Measurements from ENCODE around the gene CIB4. TPM values are rescaled to one million over a fixed set of nuclear protein-coding genes. Genes with fewer than 3 reads are reported as not detected.

Gene CIB4
- total and polyA plus RNA-seq, 2 of the 13 experiments (the other 11 are each of a cell fraction or from before 2014, with no cell fraction given), result not detected

GRCh38 chr2:26617588-26618083 lies 23.5 kb downstream of the CIB4 start:
- FAIRE-seq, result no peak

More at GRCh38 chr2:26617588-26618083, 23.5 kb downstream of the CIB4 start:
- ATAC-seq, result no peak
- intact Hi-C loops (cut with micrococcal nuclease; ENCODE audit: unreplicated experiment), result no loop called here
- TF ChIP-seq ZSCAN30 (CRISPR knock-in tag; IDR thresholded peaks at IDR 0.05) (no peak), KAT7 (CRISPR knock-in tag; IDR thresholded peaks at IDR 0.05; ENCODE audit: borderline replicate concordance) (no peak), ZNF772 (CRISPR knock-in tag; IDR thresholded peaks at IDR 0.05) (no peak), GATA4 (IDR thresholded peaks at IDR 0.05; ENCODE audit: borderline replicate concordance, low read depth) (no peak), SALL2 (CRISPR knock-in tag; IDR thresholded peaks at IDR 0.05) (no peak), ZNF720 (CRISPR knock-in tag; IDR thresholded peaks at IDR 0.05) (no peak), HNRNPL (IDR thresholded peaks at IDR 0.05; ENCODE audit: low read depth, low read length) (no peak), POLR2AphosphoS2 (IDR thresholded peaks at IDR 0.05; ENCODE audit: low read depth, low read length) (no peak), ZNF124 (CRISPR knock-in tag; IDR thresholded peaks at IDR 0.05) (no peak), E2F5 (CRISPR knock-in tag; conservative IDR thresholded peaks at IDR 0.05) (no peak), MIER2 (CRISPR knock-in tag; IDR thresholded peaks at IDR 0.05) (no peak)
- TF ChIP-seq, protein P1, sequence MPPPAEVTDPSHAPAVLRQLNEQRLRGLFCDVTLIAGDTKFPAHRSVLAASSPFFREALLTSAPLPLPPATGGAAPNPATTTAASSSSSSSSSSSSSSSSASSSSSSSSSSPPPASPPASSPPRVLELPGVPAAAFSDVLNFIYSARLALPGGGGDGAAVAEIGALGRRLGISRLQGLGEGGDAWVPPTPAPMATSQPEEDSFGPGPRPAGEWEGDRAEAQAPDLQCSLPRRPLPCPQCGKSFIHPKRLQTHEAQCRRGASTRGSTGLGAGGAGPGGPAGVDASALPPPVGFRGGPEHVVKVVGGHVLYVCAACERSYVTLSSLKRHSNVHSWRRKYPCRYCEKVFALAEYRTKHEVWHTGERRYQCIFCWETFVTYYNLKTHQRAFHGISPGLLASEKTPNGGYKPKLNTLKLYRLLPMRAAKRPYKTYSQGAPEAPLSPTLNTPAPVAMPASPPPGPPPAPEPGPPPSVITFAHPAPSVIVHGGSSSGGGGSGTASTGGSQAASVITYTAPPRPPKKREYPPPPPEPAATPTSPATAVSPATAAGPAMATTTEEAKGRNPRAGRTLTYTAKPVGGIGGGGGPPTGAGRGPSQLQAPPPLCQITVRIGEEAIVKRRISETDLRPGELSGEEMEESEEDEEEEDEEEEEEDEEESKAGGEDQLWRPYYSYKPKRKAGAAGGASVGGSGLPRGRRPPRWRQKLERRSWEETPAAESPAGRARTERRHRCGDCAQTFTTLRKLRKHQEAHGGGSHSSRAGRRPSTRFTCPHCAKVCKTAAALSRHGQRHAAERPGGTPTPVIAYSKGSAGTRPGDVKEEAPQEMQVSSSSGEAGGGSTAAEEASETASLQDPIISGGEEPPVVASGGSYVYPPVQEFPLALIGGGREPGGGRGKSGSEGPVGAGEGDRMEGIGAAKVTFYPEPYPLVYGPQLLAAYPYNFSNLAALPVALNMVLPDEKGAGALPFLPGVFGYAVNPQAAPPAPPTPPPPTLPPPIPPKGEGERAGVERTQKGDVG (CRISPR knock-in tag; IDR thresholded peaks at IDR 0.05; ENCODE audit: borderline replicate concordance), result no peak
- whole genome bisulfite sequencing (ENCODE audit: low lambda C conversion rate), result 15% methylated on average over 7 of the region's 7 CpGs
- Histone ChIP-seq H3K79me2 (ENCODE audit: insufficient read depth, low read length) (no peaks in the 10 kb centered on the region), H2AFZ (ENCODE audit: low read length) (no peak overlapping the region), H4K20me1 (ENCODE audit: insufficient read depth, low read length) (no peaks in the 10 kb centered on the region), H3K27ac (ENCODE audit: extremely low read length, insufficient read depth, low read length) (no peak overlapping the region), H3K36me3 (replicated peaks in 1 of 2; ENCODE audit: control insufficient read depth in 1 of 2, insufficient read depth in 2 of 2, low read length in 2 of 2) (no peaks in the 10 kb centered on the region), H3K4me3 (replicated peaks in 1 of 3; ENCODE audit: insufficient read depth in 1 of 3, low read depth in 2 of 3, low read length in 3 of 3) (no peak overlapping the region), H3K4me1 (ENCODE audit: insufficient read depth, low read length) (peaks cover 10% of the 10 kb centered on the region; the same call in 1 of the 2 replicates), H3K9ac (ENCODE audit: insufficient read depth, low read depth, low read length) (no peak overlapping the region), H3K4me2 (ENCODE audit: low read depth, low read length) (no peak overlapping the region), H3K27me3 (ENCODE audit: control insufficient read depth in 1 of 2, insufficient read depth in 2 of 2, low read length in 2 of 2) (peaks cover 2 to 84% of the 10 kb centered on the region in 2 experiments), H3K9me3 (ENCODE audit: low read length) (no peaks in the 10 kb centered on the region)
- in situ Hi-C loops (cut with HindIII; ENCODE audit: extremely low pct_ligation_motif_present, low pct_unique_long_range_greater_than_20kb), result no loop called here
- CTCF ChIA-PET (ENCODE audit: low intra/inter-chr PET ratio, low total read pairs), result no interaction called here
- DNase-seq (ENCODE audit: low spot score), result no peak
- BruUV-seq (replicated peaks), result no TSS peak
- POLR2A ChIA-PET, result no interaction called here

All from HepG2 (cell line).